C4-2B (cell line): ENCODE measurements around the gene UVRAG.

Experiments used
- H3K27ac ChIP-seq: fragments of 450-650 bp; 2 replicates; pipeline ENCODE4 v1.5.1; 2017
- CTCF ChIP-seq: fragments of 450-650 bp; conservative IDR thresholded peaks from 2 replicates; pipeline ENCODE4 v1.5.1; 2017; ENCODE audit warnings: mild to moderate bottlenecking
- ZFX ChIP-seq: fragments of 450-650 bp; IDR thresholded peaks from 2 replicates; pipeline ENCODE4 v1.6.1; 2017

Gene UVRAG

DNA sequence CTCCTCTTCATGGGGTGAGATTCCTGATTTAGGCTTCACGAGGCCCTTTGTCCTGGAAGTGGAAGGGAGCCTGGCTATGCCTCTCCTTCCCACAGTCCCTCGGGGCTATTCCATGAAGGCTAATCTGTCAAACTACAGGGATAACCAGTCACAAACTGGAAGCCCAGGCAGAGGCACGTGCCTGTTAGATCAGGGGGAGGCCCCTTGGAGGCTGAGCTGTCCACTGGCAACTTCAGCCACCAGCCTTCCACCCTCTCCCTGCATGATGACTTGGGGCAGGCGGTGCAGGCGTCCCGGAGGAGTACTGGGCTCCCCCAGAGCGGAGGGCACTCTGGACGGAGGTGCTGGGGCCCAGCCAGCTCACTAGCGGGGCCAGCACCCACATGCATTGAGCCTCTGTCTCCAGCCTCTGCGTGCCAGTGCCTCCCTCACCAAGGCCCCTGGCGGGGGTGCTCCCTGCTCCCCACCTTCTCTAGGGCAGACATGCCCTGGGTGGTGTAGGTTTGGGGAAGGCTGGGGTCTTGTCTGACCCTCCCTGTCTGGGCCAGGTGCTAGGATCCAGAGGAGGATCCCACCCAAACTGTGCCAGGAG is 348.4 kb downstream of the UVRAG start:
- no peak for TF ChIP-seq CTCF
- no peak for TF ChIP-seq ZFX
- no peak overlapping the region for H3K27ac ChIP-seq

GRCh38 chr11:76164081-76164480 is 349.1 kb downstream of the UVRAG start:
- no peak overlapping the region for H3K27ac ChIP-seq
- no peak for TF ChIP-seq CTCF
- TF ChIP-seq ZFX = no peak

- H3K27ac ChIP-seq = no peak overlapping the region
- TF ChIP-seq CTCF = no peak
- TF ChIP-seq ZFX = no peak
These were observed 350.1 kb downstream of the UVRAG start for GRCh38 chr11:76164861-76165751.

- no peak overlapping the region for H3K27ac ChIP-seq
- TF ChIP-seq CTCF = no peak
- TF ChIP-seq ZFX = no peak
These were observed 351.3 kb downstream of the UVRAG start for GRCh38 chr11:76166314-76166713.

DNA sequence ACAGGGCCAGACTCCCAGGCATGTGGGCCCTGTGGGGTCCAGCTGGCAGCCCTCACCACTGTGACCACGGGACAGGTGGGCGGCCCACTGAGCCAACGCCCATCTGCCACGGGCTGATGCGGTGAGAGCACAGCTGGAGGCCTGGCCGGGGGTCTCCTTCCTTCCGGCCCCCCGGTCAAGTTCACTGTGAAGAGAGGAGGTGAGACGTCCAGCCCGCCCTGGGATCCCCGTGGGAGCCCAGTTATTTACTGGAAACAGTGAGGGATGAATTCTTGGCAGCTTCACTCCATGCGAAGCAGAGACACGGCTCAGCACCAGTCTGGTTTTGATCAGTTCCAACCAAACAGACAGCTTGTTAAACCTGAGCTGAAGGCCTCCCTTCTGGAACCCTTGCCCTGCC is 352.6 kb downstream of the UVRAG start:
- no peak overlapping the region for H3K27ac ChIP-seq

GRCh38 chr11:76169473-76169896 is 354.5 kb downstream of the UVRAG start:
- TF ChIP-seq ZFX = no peak
- no peak for TF ChIP-seq CTCF
- no peak overlapping the region for H3K27ac ChIP-seq

More for the DNA sequence above, 352.6 kb downstream of the UVRAG start:
- TF ChIP-seq ZFX (no peak), CTCF (no peak)

GRCh38 chr11:76170468-76170867 is 355.5 kb downstream of the UVRAG start:
- TF ChIP-seq ZFX (no peak), CTCF (no peak)
- no peak overlapping the region for H3K27ac ChIP-seq
